K562 (cell line): ENCODE results near the gene CDC14A. TPM values are rescaled to one million over a fixed set of nuclear protein-coding genes. Genes with fewer than 3 reads are reported as not detected.
A peak's percentile ranks its signal among the peaks of the same experiment; 100 is the strongest.

Experiments
- ARID2 ChIP-seq: fragments of 450-650 bp; IDR thresholded peaks from 2 replicates; pipeline ENCODE4 v1.6.1; 2017; ENCODE audit warnings: antibody characterized with exemption, mild to moderate bottlenecking
- CBFB ChIP-seq: sonication (generic); formaldehyde crosslinking; IDR thresholded peaks from 2 replicates; pipeline ENCODE4 v1.4.0; 2020; ENCODE audit warnings: mild to moderate bottlenecking, missing genetic modification reagents
- DMBX1 ChIP-seq: fragments of 250-450 bp; sonication (Bioruptor Pico); IDR thresholded peaks from 2 replicates; pipeline ENCODE4 v1.8.0; 2022; ENCODE audit warnings: inconsistent platforms, mild to moderate bottlenecking, moderate library complexity, borderline replicate concordance
- FOS ChIP-seq: IDR thresholded peaks from 3 replicates; pipeline ENCODE4 v1.6.1; 2011; ENCODE audit not compliant: insufficient read length; ENCODE audit errors: extremely low read depth
- PRDM10 ChIP-seq: fragments of 450-650 bp; IDR thresholded peaks from 2 replicates; pipeline ENCODE4 v1.6.1; 2018; ENCODE audit not compliant: partially characterized antibody
- SP1 ChIP-seq: sonication (generic); formaldehyde crosslinking; IDR thresholded peaks from 2 replicates; pipeline ENCODE4 v1.8.1; 2022; ENCODE audit warnings: mild to moderate bottlenecking, missing genetic modification reagents
- TAF7 ChIP-seq: fragments of 450-650 bp; IDR thresholded peaks from 2 replicates; pipeline ENCODE4 v1.6.1; 2016; ENCODE audit warnings: missing genetic modification characterization, missing compliant biosample characterization
- USF1 ChIP-seq: sonication (generic); formaldehyde crosslinking; IDR thresholded peaks from 2 replicates; pipeline ENCODE4 v1.9.0; 2022; ENCODE audit warnings: mild to moderate bottlenecking, missing genetic modification reagents
- XRCC4 ChIP-seq: IDR thresholded peaks from one replicate; pipeline ENCODE4 v1.6.1; 2011; ENCODE audit not compliant: insufficient read depth, insufficient read length; ENCODE audit errors: extremely low read depth
- ZEB2 ChIP-seq: fragments of 450-650 bp; IDR thresholded peaks from 2 replicates; pipeline ENCODE4 v1.6.1; 2016
- ZNF121 ChIP-seq: sonication (generic); formaldehyde crosslinking; conservative IDR thresholded peaks from 2 replicates; pipeline ENCODE4 v1.8.0; 2022; ENCODE audit warnings: missing genetic modification reagents
- ZNF398 ChIP-seq: fragments of 250-450 bp; sonication (Bioruptor Pico); IDR thresholded peaks from 2 replicates; pipeline ENCODE4 v1.8.0; 2021; ENCODE audit warnings: moderate library complexity, mild to moderate bottlenecking, inconsistent platforms
- polyA plus RNA-seq, 8 experiments: library from polyadenylated mRNA; depleted of rRNA in 4 of 8; stranded (reverse) in 5 of 8; unstranded in 3 of 8; fragments of >200 nt; fragmentation: Nextera tagmentation in 2 of 8; fragmentation: Illumina TruSeq in 1 of 8; extraction: Ambion mirVana in 2 of 8; extraction: Trizol in 1 of 8; gene quantifications; 2 replicates each; pipeline versions ENCODE4 v1.2.1 to v1.2.3, GENCODE V29; 2011 to 2014; ENCODE audit warnings: inconsistent platforms in 1 of 8, missing spikeins in 1 of 8
- total RNA-seq, 7 experiments: library from RNA; depleted of rRNA in 6 of 7; stranded (reverse); fragments of >200 nt in 6 of 7; fragmentation: Illumina TruSeq in 2 of 7; extraction: Trizol in 2 of 7; gene quantifications; 2 replicates each; pipeline versions ENCODE4 v1.2.1 to v1.2.3, GENCODE V29; 2011 to 2021; ENCODE audit warnings: low replicate concordance in 1 of 7
- TF ChIP-seq, protein P1 (sequence below): sonication (generic); formaldehyde crosslinking; IDR thresholded peaks from 2 replicates; pipeline ENCODE4 v1.8.0; 2023; ENCODE audit warnings: mild to moderate bottlenecking, missing genetic modification reagents
- TF ChIP-seq, protein P2 (sequence below), 2 experiments: fragments of 450-650 bp; IDR thresholded peaks; 2 replicates each; pipeline ENCODE4 v1.6.1; 2016
- TF ChIP-seq, protein P3 (sequence below): IDR thresholded peaks from 2 replicates; pipeline ENCODE4 v1.6.1; 2012; ENCODE audit warnings: low read depth, low read length, improper control_type of control experiment, borderline replicate concordance

Gene CDC14A
- total and polyA plus RNA-seq, 9 of the 15 experiments (the other 6 are each of a cell fraction or from before 2014, with no cell fraction given), result 17.0 to 74.3 (median 33.4) TPM

- TF ChIP-seq ZEB2, result peak; percentile 67; the same call in 1 of the 2 replicates
- TF ChIP-seq, protein P1, sequence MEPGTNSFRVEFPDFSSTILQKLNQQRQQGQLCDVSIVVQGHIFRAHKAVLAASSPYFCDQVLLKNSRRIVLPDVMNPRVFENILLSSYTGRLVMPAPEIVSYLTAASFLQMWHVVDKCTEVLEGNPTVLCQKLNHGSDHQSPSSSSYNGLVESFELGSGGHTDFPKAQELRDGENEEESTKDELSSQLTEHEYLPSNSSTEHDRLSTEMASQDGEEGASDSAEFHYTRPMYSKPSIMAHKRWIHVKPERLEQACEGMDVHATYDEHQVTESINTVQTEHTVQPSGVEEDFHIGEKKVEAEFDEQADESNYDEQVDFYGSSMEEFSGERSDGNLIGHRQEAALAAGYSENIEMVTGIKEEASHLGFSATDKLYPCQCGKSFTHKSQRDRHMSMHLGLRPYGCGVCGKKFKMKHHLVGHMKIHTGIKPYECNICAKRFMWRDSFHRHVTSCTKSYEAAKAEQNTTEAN (CRISPR knock-in tag), result no peak
- no peak for TF ChIP-seq FOS
- TF ChIP-seq ARID2, result no peak
- TF ChIP-seq TAF7 (tag), result no peak
- TF ChIP-seq, protein P2, sequence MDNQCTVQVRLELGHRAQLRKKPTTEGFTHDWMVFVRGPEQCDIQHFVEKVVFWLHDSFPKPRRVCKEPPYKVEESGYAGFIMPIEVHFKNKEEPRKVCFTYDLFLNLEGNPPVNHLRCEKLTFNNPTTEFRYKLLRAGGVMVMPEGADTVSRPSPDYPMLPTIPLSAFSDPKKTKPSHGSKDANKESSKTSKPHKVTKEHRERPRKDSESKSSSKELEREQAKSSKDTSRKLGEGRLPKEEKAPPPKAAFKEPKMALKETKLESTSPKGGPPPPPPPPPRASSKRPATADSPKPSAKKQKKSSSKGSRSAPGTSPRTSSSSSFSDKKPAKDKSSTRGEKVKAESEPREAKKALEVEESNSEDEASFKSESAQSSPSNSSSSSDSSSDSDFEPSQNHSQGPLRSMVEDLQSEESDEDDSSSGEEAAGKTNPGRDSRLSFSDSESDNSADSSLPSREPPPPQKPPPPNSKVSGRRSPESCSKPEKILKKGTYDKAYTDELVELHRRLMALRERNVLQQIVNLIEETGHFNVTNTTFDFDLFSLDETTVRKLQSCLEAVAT (IDR thresholded peaks at IDR 0.05), result no peak
- TF ChIP-seq, protein P3, sequence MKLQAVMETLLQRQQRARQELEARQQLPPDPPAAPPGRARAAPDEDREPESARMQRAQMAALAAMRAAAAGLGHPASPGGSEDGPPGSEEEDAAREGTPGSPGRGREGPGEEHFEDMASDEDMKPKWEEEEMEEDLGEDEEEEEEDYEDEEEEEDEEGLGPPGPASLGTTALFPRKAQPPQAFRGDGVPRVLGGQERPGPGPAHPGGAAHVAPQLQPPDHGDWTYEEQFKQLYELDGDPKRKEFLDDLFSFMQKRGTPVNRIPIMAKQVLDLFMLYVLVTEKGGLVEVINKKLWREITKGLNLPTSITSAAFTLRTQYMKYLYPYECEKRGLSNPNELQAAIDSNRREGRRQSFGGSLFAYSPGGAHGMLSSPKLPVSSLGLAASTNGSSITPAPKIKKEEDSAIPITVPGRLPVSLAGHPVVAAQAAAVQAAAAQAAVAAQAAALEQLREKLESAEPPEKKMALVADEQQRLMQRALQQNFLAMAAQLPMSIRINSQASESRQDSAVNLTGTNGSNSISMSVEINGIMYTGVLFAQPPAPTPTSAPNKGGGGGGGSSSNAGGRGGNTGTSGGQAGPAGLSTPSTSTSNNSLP, result 0 out of 2 replicates have a peak, but pooled peaks have one; percentile 45
- peak; percentile 30; the same call in 1 of the 2 replicates for TF ChIP-seq SP1 (CRISPR knock-in tag)
- no peak for TF ChIP-seq ZNF398 (CRISPR knock-in tag)
- TF ChIP-seq XRCC4, result no peak
- peak; percentile 31; the same call in 1 of the 2 replicates for TF ChIP-seq DMBX1
- peak; percentile 34; the same call in 1 of the 2 replicates for TF ChIP-seq USF1 (CRISPR knock-in tag)
- TF ChIP-seq PRDM10, result peak; percentile 12
- peak; percentile 74 for TF ChIP-seq ZNF121 (CRISPR knock-in tag)
- no peak for TF ChIP-seq CBFB (CRISPR knock-in tag)
Measured at GRCh38 chr1:100325415-100326324, 26.6 kb upstream of the CDC14A start (continued).
